HepG2 (cell line): ENCODE results near the gene ADAMTS14. TPM values are rescaled to one million over a fixed set of nuclear protein-coding genes. Genes with fewer than 3 reads are reported as not detected.

ENCODE experiments used
- ATAC-seq: fragments of 200-7000 bp; cut with Tn5 transposase; 3 replicates; pipeline ENCODE4 v1.9.1; 2020; ENCODE audit warnings: mild to moderate bottlenecking, moderate library complexity
- BruUV-seq: library from RNA; stranded (reverse); fragments of 400-500 nt; replicated peaks from 2 replicates; lab custom pipeline; 2021; lab: Mats Ljungman, UMichigan
- CTCF ChIA-PET: fragments of 300-600 bp; formaldehyde crosslinking; extraction: SDS; loops from one replicate; lab custom pipeline; 2021; ENCODE audit warnings: low total read pairs, inconsistent platforms, low intra/inter-chr PET ratio; lab: Yijun Ruan, JAX
- POLR2A ChIA-PET: fragments of 350-600 bp; sonication (Branson Sonifier 250); formaldehyde crosslinking; loops from one replicate; lab custom pipeline; 2020; ENCODE audit warnings: antibody characterized with exemption, inconsistent platforms; lab: Yijun Ruan, JAX
- DNase-seq: peaks from one replicate; pipeline ENCODE4 v3.0.0-alpha.2; 2015; ENCODE audit warnings: low spot score
- FAIRE-seq: peaks from 3 replicates; lab custom pipeline; 2011; peaks lifted over from hg19 to GRCh38; lab: Jason Lieb, UNC
- H2AFZ ChIP-seq: one replicate; pipeline ENCODE4 v1.6.1; 2011; ENCODE audit warnings: low read length, inconsistent platforms
- H3K27ac ChIP-seq: fragments of 300-600 bp; 3 replicates; pipeline ENCODE4 v1.8.0; 2011; ENCODE audit warnings: mixed run types, mild to moderate bottlenecking, mixed read lengths, low read length, inconsistent platforms; ENCODE audit not compliant: insufficient read depth; ENCODE audit errors: extremely low read length
- H3K27me3 ChIP-seq, 2 experiments: fragments of 200-600 bp in 1 of 2; 2 replicates in 1 of 2; 3 replicates in 1 of 2; pipeline versions ENCODE4 v1.6.0 to v1.8.0; 2011; ENCODE audit warnings: low read length in 2 of 2, mild to moderate bottlenecking in 2 of 2, moderate library complexity in 2 of 2, inconsistent platforms in 1 of 2; ENCODE audit not compliant: insufficient read depth in 2 of 2, control insufficient read depth in 1 of 2
- H3K36me3 ChIP-seq, 2 experiments: fragments of 200-600 bp in 1 of 2; replicated peaks in 1 of 2; 2 replicates in 1 of 2; 3 replicates in 1 of 2; pipeline versions ENCODE4 v1.5.1 to v1.8.0; 2011; ENCODE audit warnings: low read length in 2 of 2, inconsistent platforms in 1 of 2; ENCODE audit not compliant: insufficient read depth in 2 of 2, control insufficient read depth in 1 of 2
- H3K4me1 ChIP-seq: 2 replicates; pipeline ENCODE4 v1.5.1; 2012; ENCODE audit warnings: low read length, inconsistent platforms; ENCODE audit not compliant: insufficient read depth
- H3K4me2 ChIP-seq: 2 replicates; pipeline ENCODE4 v1.6.0; 2011; ENCODE audit warnings: low read depth, low read length, inconsistent platforms
- H3K4me3 ChIP-seq, 3 experiments: fragments of 200-600 bp in 1 of 3; sonication (generic), shearing (Covaris generic) in 1 of 3; replicated peaks in 1 of 3; 2 replicates each; pipeline ENCODE4 v1.5.1; 2011 to 2016; ENCODE audit warnings: low read length in 3 of 3, inconsistent platforms in 2 of 3, low read depth in 2 of 3, mild to moderate bottlenecking in 2 of 3, control low read depth in 1 of 3, mixed read lengths in 1 of 3; ENCODE audit not compliant: insufficient read depth in 1 of 3
- H3K79me2 ChIP-seq: one replicate; pipeline ENCODE4 v1.6.1; 2011; ENCODE audit warnings: low read length, inconsistent platforms; ENCODE audit not compliant: insufficient read depth
- H3K9ac ChIP-seq: 2 replicates; pipeline ENCODE4 v1.6.0; 2011; ENCODE audit warnings: mild to moderate bottlenecking, low read depth, low read length, inconsistent platforms; ENCODE audit not compliant: insufficient read depth
- H3K9me3 ChIP-seq: 2 replicates; pipeline ENCODE4 v1.5.1; 2012; ENCODE audit warnings: mild to moderate bottlenecking, low read length
- H4K20me1 ChIP-seq: 2 replicates; pipeline ENCODE4 v1.6.0; 2011; ENCODE audit warnings: inconsistent platforms, mild to moderate bottlenecking, low read length, moderate library complexity; ENCODE audit not compliant: insufficient read depth
- HMG20B ChIP-seq: conservative IDR thresholded peaks from 2 replicates; pipeline ENCODE4 v1.6.1; 2016; ENCODE audit warnings: missing genetic modification reagents, missing compliant biosample characterization
- ISX ChIP-seq: sonication (generic); formaldehyde crosslinking; conservative IDR thresholded peaks from 2 replicates; pipeline ENCODE4 v1.5.0; 2020; ENCODE audit warnings: missing genetic modification reagents
- NR2F1 ChIP-seq, 2 experiments: fragments of 450-650 bp in 1 of 2; formaldehyde crosslinking in 1 of 2; IDR thresholded peaks; 2 replicates each; pipeline versions ENCODE4 v1.5.0 to v1.6.1; 2016 to 2020; ENCODE audit warnings: mild to moderate bottlenecking in 1 of 2, missing compliant biosample characterization in 1 of 2, missing genetic modification reagents in 1 of 2, moderate library complexity in 1 of 2
- POLR2A ChIP-seq, 2 experiments: IDR thresholded peaks; 2 replicates each; pipeline ENCODE4 v1.6.1; 2011; ENCODE audit warnings: low read depth in 2 of 2, low read length in 2 of 2, mild to moderate bottlenecking in 1 of 2, moderate library complexity in 1 of 2; ENCODE audit not compliant: insufficient read depth in 1 of 2
- SAP130 ChIP-seq: IDR thresholded peaks from 2 replicates; pipeline ENCODE4 v1.6.1; 2016; ENCODE audit warnings: low read depth
- SOX13 ChIP-seq, 3 experiments: fragments of 450-650 bp in 1 of 3; sonication (generic) in 1 of 3; formaldehyde crosslinking in 1 of 3; IDR thresholded peaks in 2 of 3; conservative IDR thresholded peaks in 1 of 3; 2 replicates each; pipeline versions ENCODE4 v1.5.0 to v1.6.1; 2016 to 2020; ENCODE audit warnings: antibody characterized with exemption in 1 of 3, mild to moderate bottlenecking in 1 of 3, missing compliant biosample characterization in 1 of 3, missing genetic modification reagents in 1 of 3, moderate library complexity in 1 of 3
- TCF12 ChIP-seq, 2 experiments: fragments of 450-650 bp in 1 of 2; sonication (generic) in 1 of 2; formaldehyde crosslinking in 1 of 2; IDR thresholded peaks; 2 replicates each; pipeline versions ENCODE4 v1.6.1 to v1.8.0; 2017 to 2022; ENCODE audit warnings: antibody characterized with exemption in 1 of 2, mild to moderate bottlenecking in 1 of 2, missing genetic modification reagents in 1 of 2, moderate library complexity in 1 of 2
- ZBTB7A ChIP-seq: sonication (generic); formaldehyde crosslinking; IDR thresholded peaks from 2 replicates; pipeline ENCODE4 v1.8.0; 2022; ENCODE audit warnings: mild to moderate bottlenecking, missing genetic modification reagents
- WGBS: methylation state at CpG from one replicate; pipeline ENCODE4 v1.1.6; 2017; ENCODE audit warnings: low lambda C conversion rate; 5-methylcytosine and 5-hydroxymethylcytosine counted together
- in situ Hi-C: cut with HindIII; loops from 2 replicates; pipeline ENCODE4 v1.10.0; 2017; ENCODE audit warnings: low pct_unique_long_range_greater_than_20kb; ENCODE audit not compliant: extremely low pct_ligation_motif_present
- intact Hi-C: fragments of 100-400 bp; cut with micrococcal nuclease; formaldehyde crosslinking; loops from one replicate; pipeline ENCODE4 v1.10.0; 2022; ENCODE audit not compliant: unreplicated experiment
- polyA plus RNA-seq, 8 experiments: library from polyadenylated mRNA; depleted of rRNA in 3 of 8; stranded (reverse) in 7 of 8; unstranded in 1 of 8; fragments of >200 nt; fragmentation: Illumina TruSeq in 4 of 8; extraction: Trizol in 4 of 8; gene quantifications; 2 replicates each; pipeline versions ENCODE4 v1.2.1 to v1.2.3, GENCODE V29; 2011 to 2016; ENCODE audit warnings: low read depth in 4 of 8, missing spikeins in 1 of 8, mixed read lengths in 1 of 8; ENCODE audit not compliant: insufficient read depth in 1 of 8
- total RNA-seq, 5 experiments: library from RNA; depleted of rRNA; stranded (reverse); fragments of >200 nt; fragmentation: Illumina TruSeq; extraction: Trizol; gene quantifications; 2 replicates each; pipeline ENCODE4 v1.2.3, GENCODE V29; 2016; ENCODE audit warnings: low read depth in 1 of 5

The ADAMTS14 gene
- total and polyA plus RNA-seq, 2 of the 13 experiments (the other 11 are each of a cell fraction or from before 2014, with no cell fraction given) = 0.04 to 0.07 TPM

DNA sequence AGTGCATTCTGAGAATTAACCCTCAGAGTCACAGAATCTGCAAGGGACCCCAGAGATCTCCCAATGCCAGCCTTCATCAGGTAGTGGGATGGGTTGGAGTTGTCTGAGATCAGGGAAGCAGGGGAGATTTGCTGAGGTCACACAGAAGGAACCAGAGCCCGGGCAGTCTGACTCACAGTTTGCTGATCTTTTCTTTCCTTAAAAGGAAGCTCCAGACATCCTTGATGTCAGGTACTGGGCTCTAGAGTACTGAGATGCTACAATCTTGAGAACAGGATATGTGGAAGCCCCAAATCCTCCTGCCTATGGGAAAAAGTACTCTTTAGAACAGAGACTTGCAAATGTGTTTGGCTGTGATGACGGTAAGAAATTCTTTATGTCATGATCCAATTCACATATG lies 112.2 kb downstream of the ADAMTS14 start:
- BruUV-seq = no TSS peak
- Histone ChIP-seq H4K20me1 (no peaks in the 10 kb centered on the region), H3K9ac (no peak overlapping the region), H3K36me3 (no peaks in the 10 kb centered on the region), H3K9me3 (no peaks in the 10 kb centered on the region), H3K4me1 (no peaks in the 10 kb centered on the region), H3K27me3 (peaks cover 11 to 25% of the 10 kb centered on the region in 2 experiments; a peak in 3 of 5 replicates), H3K79me2 (no peaks in the 10 kb centered on the region), H3K4me3 (no peak overlapping the region), H3K4me2 (no peak overlapping the region), H2AFZ (no peak overlapping the region), H3K27ac (no peak overlapping the region)
- 49% methylated on average over 2 of the region's 2 CpGs for WGBS
- POLR2A ChIA-PET = no interaction called here
- TF ChIP-seq HMG20B (CRISPR knock-in tag) = no peak
- TF ChIP-seq TCF12 (IDR thresholded peaks at IDR 0.05) = no peak
- TF ChIP-seq TCF12 (CRISPR knock-in tag; IDR thresholded peaks at IDR 0.05) = no peak
- TF ChIP-seq SOX13 (IDR thresholded peaks at IDR 0.05) = no peak
- no peak for TF ChIP-seq SOX13 (CRISPR knock-in tag; conservative IDR thresholded peaks at IDR 0.05 in 1 of 2, IDR thresholded peaks at IDR 0.05 in 1 of 2)
- DNase-seq (no peak), ATAC-seq (no peak), FAIRE-seq (no peak)
- intact Hi-C loops (no loop called here), in situ Hi-C loops (no loop called here)
- CTCF ChIA-PET = no interaction called here

DNA sequence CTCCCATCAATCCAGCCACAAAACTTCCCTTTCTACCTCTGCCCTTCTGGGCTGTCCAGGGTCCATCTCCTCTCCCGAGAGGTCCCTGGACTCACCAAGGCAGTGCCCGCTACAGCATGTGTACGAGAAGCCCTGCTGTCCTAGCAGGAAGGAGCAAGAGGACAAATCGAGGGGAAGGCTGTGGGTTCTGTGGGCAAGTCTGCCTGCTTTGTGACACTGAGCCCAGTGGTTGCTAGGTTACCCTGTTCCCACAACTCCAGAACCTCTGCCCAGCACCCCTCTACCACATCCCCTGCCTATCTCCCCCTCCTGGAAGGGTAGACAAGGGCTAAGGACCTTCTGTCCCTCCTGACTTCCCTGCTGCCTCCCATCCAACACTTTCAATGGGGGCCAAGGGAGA lies 112.9 kb downstream of the ADAMTS14 start, which contains the start of gene TBATA:
Gene TBATA, minus strand, starts transcription at position 188 of the 400 bp plus-strand sequence. CDS start 1,998 bp downstream, outside the sequence.
- 25% methylated on average over 4 of the region's 4 CpGs for WGBS
- H3K79me2 ChIP-seq = no peaks in the 10 kb centered on the region
- H2AFZ ChIP-seq = no peak within 1 kb of the TSS
- H3K27me3 ChIP-seq = peaks cover 8 to 18% of the 10 kb centered on the region in 2 experiments; a peak in 3 of 5 replicates
- no peak within 1 kb of the TSS for H3K9ac ChIP-seq
- H3K4me2 ChIP-seq = no peak within 1 kb of the TSS
- H3K9me3 ChIP-seq = no peaks in the 10 kb centered on the region
- ATAC-seq = no peak
- H3K36me3 ChIP-seq = no peaks in the 10 kb centered on the region
- DNase-seq = no peak
- BruUV-seq = no TSS peak
- no peaks in the 10 kb centered on the region for H4K20me1 ChIP-seq
- in situ Hi-C loops (no loop called here), intact Hi-C loops (no loop called here)
- no peak within 1 kb of the TSS for H3K27ac ChIP-seq
- CTCF ChIA-PET = no interaction called here
- FAIRE-seq = no peak
- POLR2A ChIA-PET = no interaction called here
- H3K4me1 ChIP-seq = no peaks in the 10 kb centered on the region
- TF ChIP-seq NR2F1 (CRISPR knock-in tag; IDR thresholded peaks at IDR 0.05) = no peak
- TF ChIP-seq POLR2A (IDR thresholded peaks at IDR 0.05; ENCODE audit: insufficient read depth in 1 of 2, low read depth in 2 of 2, low read length in 2 of 2) = no peak
- TF ChIP-seq ZBTB7A = no peak
- no peak for TF ChIP-seq ISX (CRISPR knock-in tag)
- no peak for TF ChIP-seq SAP130 (CRISPR knock-in tag)
- H3K4me3 ChIP-seq = no peak within 1 kb of the TSS
